Measurements from ENCODE around the gene CBLB. TPM values are rescaled to one million over a fixed set of nuclear protein-coding genes. Genes with fewer than 3 reads are reported as not detected.

The CBLB gene
- polyA plus RNA-seq, 1 experiment, result 24.7 TPM

DNA sequence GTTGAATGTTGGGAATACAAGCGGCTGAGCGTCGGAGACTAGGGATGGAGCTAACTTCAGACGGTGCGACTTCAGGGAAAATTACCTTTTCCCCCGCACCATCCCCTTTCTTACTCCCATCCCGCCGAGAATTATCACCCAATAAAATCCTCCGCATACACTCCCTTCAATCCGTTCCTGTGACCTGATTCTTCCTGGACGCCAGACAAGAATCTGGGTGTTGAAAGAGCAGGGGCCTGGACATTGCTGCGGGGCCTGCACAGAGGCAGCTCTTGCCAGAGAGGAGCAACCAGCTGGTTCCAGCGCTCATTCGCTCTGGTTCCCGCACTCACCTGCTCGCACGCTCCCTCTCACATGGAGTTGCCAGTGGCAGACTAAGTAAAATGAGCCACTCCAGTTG lies 260.2 kb downstream of the CBLB start:
- Histone ChIP-seq H3K9me3 (ENCODE audit: control insufficient read depth, insufficient read depth, low read length) (no peaks in the 10 kb centered on the region; the same call in 1 of the 2 replicates), H3K27me3 (ENCODE audit: control insufficient read depth, insufficient read depth, low read length) (no peaks in the 10 kb centered on the region), H3K27ac (ENCODE audit: low read depth, low read length) (no peak overlapping the region), H3K4me3 (ENCODE audit: low read depth, low read length) (no peak overlapping the region)
- POLR2A ChIA-PET, result no interaction called here
- no peak for DNase-seq (ENCODE audit: low read depth, low spot score)
- no peak for TF ChIP-seq CTCF (IDR thresholded peaks at IDR 0.05; ENCODE audit: low read depth, low read length)
- CTCF ChIA-PET, result no interaction called here

GRCh38 chr3:105606016-105606415 lies 262.8 kb downstream of the CBLB start:
- ChIA-PET CTCF (no interaction called here), POLR2A (no interaction called here)
- no peaks in the 10 kb centered on the region; the same call in 1 of the 2 replicates for H3K9me3 ChIP-seq (ENCODE audit: control insufficient read depth, insufficient read depth, low read length)
- DNase-seq (ENCODE audit: low read depth, low spot score), result peak; percentile 21
- no peak overlapping the region for H3K4me3 ChIP-seq (ENCODE audit: low read depth, low read length)
- H3K27ac ChIP-seq (ENCODE audit: low read depth, low read length), result no peak overlapping the region
- H3K27me3 ChIP-seq (ENCODE audit: control insufficient read depth, insufficient read depth, low read length), result no peaks in the 10 kb centered on the region
- TF ChIP-seq CTCF (IDR thresholded peaks at IDR 0.05; ENCODE audit: low read depth, low read length), result no peak

Data from AG04450 (cell line).